ENCODE data around the gene NHSL2. TPM values are rescaled to one million over a fixed set of nuclear protein-coding genes. Genes with fewer than 3 reads are reported as not detected.

NHSL2 gene
- polyA plus RNA-seq, 1 of the 3 experiments (the other 2 are of a cell fraction), result 0.61 TPM

GRCh38 chrX:72145181-72145580 lies 234.5 kb downstream of the NHSL2 start (continued):
- TF ChIP-seq TAF1 (IDR thresholded peaks at IDR 0.05; ENCODE audit: borderline replicate concordance, low read depth, low read length) (no peak), IRF3 (IDR thresholded peaks at IDR 0.05; ENCODE audit: low read depth, low read length) (no peak), SIN3A (IDR thresholded peaks at IDR 0.05; ENCODE audit: borderline replicate concordance, low read depth, low read length) (no peak), USF1 (IDR thresholded peaks at IDR 0.05; ENCODE audit: borderline replicate concordance, low read depth) (no peak), FOXM1 (IDR thresholded peaks at IDR 0.05; ENCODE audit: low read depth) (no peak), RAD21 (IDR thresholded peaks at IDR 0.05; ENCODE audit: low read length) (no peak), USF2 (IDR thresholded peaks at IDR 0.05; ENCODE audit: borderline replicate concordance, low read depth, low read length) (no peak)

- ChIA-PET POLR2A (no interaction called here), CTCF (interaction anchor here (1.0 kb wide), 1 partner anchor 10 kb away, joined by 3 read pairs; no protein-coding TSS in a partner anchor)
- Histone ChIP-seq H3K9me3 (no peaks in the 10 kb centered on the region), H3K9me2 (no peaks in the 10 kb centered on the region), H3F3A (replicated peaks; ENCODE audit: insufficient read depth) (no peaks in the 10 kb centered on the region), H3K4me3 (ENCODE audit: low read depth in 2 of 2, low read length in 1 of 2) (no peak overlapping the region), H3K9ac (no peak overlapping the region), H3K27me3 (ENCODE audit: insufficient read depth) (peaks cover 16% of the 10 kb centered on the region; the same call in 1 of the 2 replicates), H3K4me2 (no peak overlapping the region), H2AFZ (ENCODE audit: low read depth) (no peak overlapping the region), H3K4me1 (ENCODE audit: control insufficient read depth in 1 of 2, insufficient read depth in 2 of 2, low read depth in 1 of 2, low read length in 1 of 2) (peaks cover 0 to 10% of the 10 kb centered on the region in 2 experiments; a peak in 2 of 4 replicates), H3K79me2 (ENCODE audit: insufficient read depth) (no peaks in the 10 kb centered on the region), H4K20me1 (ENCODE audit: insufficient read depth) (no peaks in the 10 kb centered on the region), H3K36me3 (replicated peaks in 1 of 2; ENCODE audit: control insufficient read depth in 1 of 2, insufficient read depth in 2 of 2, low read length in 1 of 2) (no peaks in the 10 kb centered on the region), H3K27ac (ENCODE audit: low read depth in 2 of 2, low read length in 1 of 2) (no peak overlapping the region)
- no peak for DNase-seq
- TF ChIP-seq RCOR1 (IDR thresholded peaks at IDR 0.05; ENCODE audit: low read length) (no peak), POLR2AphosphoS5 (IDR thresholded peaks at IDR 0.05; ENCODE audit: low read depth, low read length) (no peak)
- 42% methylated on average over 2 of the region's 2 CpGs for WGBS (ENCODE audit: low lambda C conversion rate)
These were observed 235.9 kb downstream of the NHSL2 start for GRCh38 chrX:72146527-72146926.

- WGBS (ENCODE audit: low lambda C conversion rate), result 36% methylated on average over 3 of the region's 3 CpGs
- POLR2A ChIA-PET, result no interaction called here
- no peaks in the 10 kb centered on the region for H3K9me3 ChIP-seq
- H3K9ac ChIP-seq, result no peak overlapping the region
- no peak for DNase-seq
- H3F3A ChIP-seq (replicated peaks; ENCODE audit: insufficient read depth), result no peaks in the 10 kb centered on the region
- no peak overlapping the region for H3K27ac ChIP-seq (ENCODE audit: low read depth in 2 of 2, low read length in 1 of 2)
- no peaks in the 10 kb centered on the region for H3K9me2 ChIP-seq
- H3K27me3 ChIP-seq (ENCODE audit: insufficient read depth), result no peaks in the 10 kb centered on the region; the same call in 1 of the 2 replicates
- no peaks in the 10 kb centered on the region for H3K4me1 ChIP-seq (ENCODE audit: control insufficient read depth in 1 of 2, insufficient read depth in 2 of 2, low read depth in 1 of 2, low read length in 1 of 2)
- H3K4me2 ChIP-seq, result no peak overlapping the region
- no peaks in the 10 kb centered on the region for H3K79me2 ChIP-seq (ENCODE audit: insufficient read depth)
- H2AFZ ChIP-seq (ENCODE audit: low read depth), result no peak overlapping the region
- no peaks in the 10 kb centered on the region for H3K36me3 ChIP-seq (replicated peaks in 1 of 2; ENCODE audit: control insufficient read depth in 1 of 2, insufficient read depth in 2 of 2, low read length in 1 of 2)
- H3K4me3 ChIP-seq (ENCODE audit: low read depth in 2 of 2, low read length in 1 of 2), result no peak overlapping the region
- no peaks in the 10 kb centered on the region for H4K20me1 ChIP-seq (ENCODE audit: insufficient read depth)
- CTCF ChIA-PET, result no interaction called here
- no peak for TF ChIP-seq YY1 (IDR thresholded peaks at IDR 0.05; ENCODE audit: low read depth)
- no peak for TF ChIP-seq NFIC (IDR thresholded peaks at IDR 0.05; ENCODE audit: borderline replicate concordance)
- no peak for TF ChIP-seq EP300 (IDR thresholded peaks at IDR 0.05; ENCODE audit: borderline replicate concordance in 1 of 2, low read depth in 1 of 2, low read length in 1 of 2)
- TF ChIP-seq USF1 (IDR thresholded peaks at IDR 0.05; ENCODE audit: borderline replicate concordance, low read depth), result no peak
- no peak for TF ChIP-seq FOXM1 (IDR thresholded peaks at IDR 0.05; ENCODE audit: low read depth)
- no peak for TF ChIP-seq ELF1 (IDR thresholded peaks at IDR 0.05)
- TF ChIP-seq FOSL2 (IDR thresholded peaks at IDR 0.05; ENCODE audit: borderline replicate concordance, low read depth), result no peak
- TF ChIP-seq TAF1 (IDR thresholded peaks at IDR 0.05; ENCODE audit: borderline replicate concordance, low read depth, low read length), result no peak
- TF ChIP-seq POLR2AphosphoS5 (IDR thresholded peaks at IDR 0.05; ENCODE audit: low read depth, low read length), result no peak
- no peak for TF ChIP-seq FOXJ3 (CRISPR knock-in tag; IDR thresholded peaks at IDR 0.05)
- no peak for TF ChIP-seq RCOR1 (IDR thresholded peaks at IDR 0.05; ENCODE audit: low read length)
- no peak for TF ChIP-seq MEF2A (IDR thresholded peaks at IDR 0.05; ENCODE audit: borderline replicate concordance, low read depth)
- no peak for TF ChIP-seq MXI1 (IDR thresholded peaks at IDR 0.05; ENCODE audit: low read depth, low read length)
- TF ChIP-seq CTCF (IDR thresholded peaks at IDR 0.05), result no peak
- TF ChIP-seq RXRA (IDR thresholded peaks at IDR 0.05; ENCODE audit: borderline replicate concordance, low read depth), result no peak
- TF ChIP-seq RAD21 (IDR thresholded peaks at IDR 0.05; ENCODE audit: low read length), result no peak
- TF ChIP-seq TEAD4 (IDR thresholded peaks at IDR 0.05; ENCODE audit: borderline replicate concordance, insufficient read depth), result no peak
These were observed 248.1 kb downstream of the NHSL2 start for GRCh38 chrX:72158773-72159172.
